ENCODE results near the gene CISD3.

CISD3 gene

DNA sequence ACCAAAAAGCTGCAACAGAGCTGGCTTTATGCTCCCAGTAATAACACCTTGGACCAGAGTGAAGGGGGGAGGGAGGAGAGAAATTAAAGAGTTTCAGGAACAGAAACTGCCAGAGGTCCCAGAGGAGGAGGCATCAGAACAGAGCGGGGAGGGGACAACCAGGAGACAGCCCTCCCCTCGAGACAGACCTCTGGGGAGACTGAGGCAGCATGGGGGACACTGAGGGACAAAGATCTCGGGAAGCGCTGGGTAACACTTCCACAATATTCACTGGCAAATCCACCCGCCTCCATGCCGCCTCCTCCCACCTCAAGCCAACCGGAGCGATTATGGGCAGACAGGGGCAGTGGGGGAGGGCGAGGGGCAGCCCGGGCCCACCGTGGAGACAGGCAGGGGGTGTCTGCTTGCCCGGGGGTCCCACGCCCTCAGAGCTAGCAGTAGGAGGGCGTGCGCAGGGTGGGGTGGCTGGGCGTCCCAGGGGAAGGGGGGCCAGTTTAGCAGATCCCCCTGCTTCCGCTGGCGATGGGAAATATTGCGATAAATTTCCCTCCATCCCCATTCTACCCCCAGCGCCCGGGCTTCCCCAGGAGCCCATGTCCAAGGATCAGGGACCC is 16.8 kb downstream of the CISD3 start:
- DNase-seq: no peak

DNA sequence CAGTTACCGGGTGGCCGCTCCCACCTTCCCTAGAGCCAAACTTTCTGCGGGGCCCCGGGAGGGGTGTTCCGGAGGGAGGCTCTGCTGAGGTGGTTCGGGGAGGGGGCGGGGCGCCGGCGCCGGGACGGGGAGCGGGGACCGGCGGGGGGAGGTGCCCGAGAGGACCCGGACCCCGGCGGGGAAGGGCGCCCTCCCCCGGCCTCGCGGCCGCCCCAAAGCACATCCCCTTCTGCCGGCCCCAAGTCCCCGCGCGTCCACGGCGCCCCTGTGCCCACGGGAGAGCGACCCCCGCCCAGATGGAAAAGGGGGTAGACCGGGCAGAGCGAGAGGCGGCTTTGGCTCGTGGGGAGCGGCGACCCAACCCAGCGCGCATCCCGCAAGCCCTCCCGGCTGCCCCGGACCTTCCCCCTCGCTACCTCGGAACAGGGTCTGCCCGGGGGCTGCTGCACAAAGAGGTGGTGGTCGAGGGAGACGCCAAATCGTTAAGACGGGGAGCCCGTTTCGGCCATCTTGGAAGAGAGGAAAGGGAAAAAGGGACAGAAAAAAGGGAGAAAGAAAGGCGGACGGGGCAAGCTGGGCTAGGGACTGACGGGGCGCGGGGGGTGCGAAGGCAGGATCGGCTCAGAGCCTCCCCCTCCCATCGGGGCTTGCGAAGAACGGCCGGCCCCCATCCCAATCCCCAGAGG is 17.5 kb downstream of the CISD3 start:
- no peak for DNase-seq

DNA sequence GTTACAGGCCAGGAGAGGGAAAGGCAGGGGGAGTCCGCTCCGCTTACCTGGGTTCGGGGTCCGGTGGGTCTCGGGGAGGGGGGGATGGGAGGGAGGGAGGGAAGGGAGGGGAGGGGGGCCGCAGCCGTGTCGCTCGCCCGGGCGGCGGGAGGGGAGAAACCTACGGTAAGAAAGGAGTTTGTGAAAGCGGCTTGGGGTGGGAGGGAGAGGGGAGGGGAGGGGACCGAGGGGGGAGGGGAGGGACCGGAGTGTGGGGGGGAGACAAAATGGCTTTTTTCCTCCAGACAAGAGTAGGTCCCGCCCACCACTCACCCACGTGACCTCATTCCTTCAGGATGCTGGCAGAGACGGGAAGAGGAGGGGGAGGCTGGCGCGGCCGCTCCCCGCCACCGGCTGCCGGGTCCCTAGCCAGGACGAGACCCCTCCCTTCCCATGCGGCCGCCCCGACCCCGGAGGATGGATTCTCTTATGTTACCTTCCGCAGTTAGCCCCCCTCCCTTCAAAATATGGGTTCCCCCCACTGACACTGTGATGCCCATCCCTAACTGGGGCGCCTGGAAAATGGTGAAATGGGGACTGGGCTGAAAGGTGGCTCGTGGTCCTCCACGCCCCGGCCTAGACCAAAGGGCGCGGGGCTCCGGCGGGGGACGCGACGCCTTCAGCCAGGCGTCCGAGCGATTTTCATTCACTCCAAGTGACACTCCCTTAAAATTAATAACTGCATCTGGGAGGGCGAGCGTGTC is 18.2 kb downstream of the CISD3 start, which contains the start of gene PCGF2:
Gene PCGF2, minus strand, starts transcription at position 188 of the 743 bp plus-strand sequence. CDS start 7,934 bp downstream, outside the sequence.
- peak; percentile 82 for DNase-seq

DNA sequence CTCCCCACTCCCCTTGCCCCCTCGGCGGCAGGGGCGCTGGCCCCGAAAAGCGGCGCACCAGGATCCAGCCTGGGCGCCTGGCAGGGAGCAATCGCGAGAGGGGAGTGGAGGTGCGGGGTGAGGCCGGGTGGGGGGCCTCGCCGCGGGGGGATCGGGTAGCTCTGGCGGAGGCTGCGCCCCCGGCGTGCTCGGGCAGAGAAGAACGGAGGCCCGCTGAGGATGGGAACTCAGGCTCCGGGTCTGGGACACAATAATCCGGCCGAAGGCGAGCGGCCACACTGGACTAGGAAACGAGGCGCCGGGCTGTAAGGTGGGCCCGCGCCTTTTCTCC is 18.7 kb downstream of the CISD3 start:
- peak; percentile 23 for DNase-seq

DNA sequence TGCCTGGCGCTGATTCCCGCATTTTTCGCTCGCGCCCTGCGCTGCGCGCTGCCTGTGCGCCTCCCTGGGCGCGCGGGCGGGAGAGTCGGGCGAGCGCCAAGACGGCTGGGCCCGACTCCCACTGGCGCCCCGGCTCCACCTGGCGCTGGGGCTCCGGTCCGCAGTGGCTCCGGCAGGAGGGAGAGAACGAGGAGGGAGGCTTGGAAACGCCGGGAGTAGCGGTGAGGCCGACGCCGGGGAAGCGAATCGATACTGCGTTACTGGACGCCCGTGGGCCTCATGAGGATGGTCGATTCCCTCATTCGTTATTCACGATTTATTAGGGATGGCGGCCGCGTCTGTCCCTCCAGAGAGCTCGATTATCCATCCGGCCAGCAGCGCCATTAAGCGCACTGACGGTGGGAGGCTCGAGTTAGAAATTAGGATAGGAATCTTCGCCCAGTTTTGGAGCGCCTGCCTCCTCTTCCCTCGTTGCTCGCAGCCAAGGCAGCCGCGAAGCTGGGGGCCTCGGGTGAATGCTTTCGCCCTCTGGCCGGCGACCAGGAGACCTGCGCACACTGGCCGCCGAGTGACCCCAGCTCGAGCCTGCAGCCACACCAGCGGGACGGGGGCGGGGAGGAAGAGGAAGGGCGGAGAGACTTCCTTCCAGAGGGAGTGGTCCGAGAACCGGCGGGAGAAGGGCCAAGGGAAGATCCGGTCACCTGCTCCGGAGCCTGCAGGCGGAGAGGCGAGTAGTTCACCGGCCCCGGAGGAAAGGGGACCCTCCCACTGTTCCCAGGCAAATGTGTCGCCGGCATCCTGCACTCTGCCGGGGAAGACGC is 19.3 kb downstream of the CISD3 start:
- DNase-seq: peak; percentile 63

DNA sequence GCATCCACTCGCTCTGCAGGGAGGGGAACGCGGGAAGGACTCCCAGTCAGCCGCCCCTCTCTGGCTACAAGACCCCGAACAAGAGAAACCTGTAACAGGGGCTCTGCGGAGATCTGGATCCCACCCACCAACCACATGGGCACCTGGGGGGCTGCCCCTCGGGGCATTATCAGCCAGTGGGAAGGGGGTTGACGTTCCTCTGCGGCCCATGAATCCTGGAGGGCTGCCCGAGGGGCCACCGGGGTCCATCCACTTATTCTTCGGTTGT is 19.8 kb downstream of the CISD3 start:
- peak; percentile 38 for DNase-seq

DNA sequence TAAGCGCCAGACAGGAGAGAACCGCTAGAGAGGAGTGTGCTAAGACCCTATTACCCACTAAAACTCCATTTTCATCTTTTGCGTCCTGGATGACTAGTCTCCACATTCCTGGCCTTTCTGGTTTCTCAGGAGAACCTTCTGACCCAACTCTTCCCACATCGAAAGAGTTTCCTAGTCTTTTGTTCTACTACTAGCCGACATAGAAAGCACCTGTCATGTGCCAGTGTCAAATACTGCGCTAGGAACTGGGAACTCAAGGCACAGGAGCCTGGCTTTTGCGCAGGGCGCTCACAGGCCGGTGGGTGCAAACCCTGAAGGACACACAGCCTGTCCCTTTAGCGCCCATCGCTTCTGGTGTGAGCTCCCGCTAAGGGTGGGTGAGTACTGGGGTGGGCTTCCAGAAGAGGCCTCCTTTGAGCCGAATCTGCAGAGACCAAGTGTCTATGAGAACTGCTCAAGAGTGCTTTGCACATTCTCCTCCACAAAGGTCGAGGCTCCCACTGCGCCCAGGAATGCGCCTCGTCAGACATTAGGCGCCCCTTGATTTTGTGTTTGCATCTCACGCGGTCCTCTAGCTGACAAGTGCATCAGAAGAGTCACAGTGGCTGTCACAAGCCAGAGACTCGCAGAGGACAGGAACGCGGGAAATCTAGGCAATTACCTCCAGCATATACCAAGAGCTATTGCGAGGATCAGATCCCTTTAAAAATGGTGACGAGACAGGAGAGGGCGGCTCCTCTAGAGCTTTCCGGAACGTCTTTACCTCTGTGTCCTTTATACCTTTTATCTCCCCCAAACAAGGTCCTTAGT is 20.4 kb downstream of the CISD3 start:
- DNase-seq: peak; percentile 57

DNA sequence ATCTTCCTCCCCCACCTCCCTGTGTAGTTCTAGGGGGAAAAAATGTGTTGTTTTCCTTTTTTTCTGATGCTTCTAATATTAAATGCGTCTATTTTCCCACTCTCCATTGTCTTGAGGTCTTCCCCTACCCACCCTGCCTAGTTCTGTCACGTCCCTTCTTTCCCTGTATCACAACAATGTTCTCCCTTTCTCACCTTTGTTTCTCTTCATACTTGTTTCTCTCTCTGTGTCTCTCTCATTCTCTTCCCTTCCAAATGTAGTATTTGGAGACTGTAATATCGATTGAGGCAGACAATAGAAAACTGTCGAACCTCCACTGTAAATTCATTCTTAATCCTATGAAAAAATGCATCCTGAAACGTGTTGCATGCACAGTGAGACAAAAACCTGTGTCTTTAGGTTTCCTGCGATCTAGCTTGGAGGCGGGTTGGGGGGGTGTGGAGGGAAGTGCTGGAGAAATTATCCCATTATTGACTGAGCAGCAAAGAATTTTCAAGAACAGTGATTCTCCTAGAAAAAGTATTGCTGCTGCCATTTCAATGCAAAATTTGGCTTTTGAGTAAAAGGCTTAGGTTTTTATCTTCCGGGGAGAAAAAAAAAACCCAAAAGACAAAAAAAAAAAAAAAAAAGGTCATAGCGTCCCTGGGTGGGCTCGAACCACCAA is 21.1 kb downstream of the CISD3 start:
- peak; percentile 47 for DNase-seq

DNA sequence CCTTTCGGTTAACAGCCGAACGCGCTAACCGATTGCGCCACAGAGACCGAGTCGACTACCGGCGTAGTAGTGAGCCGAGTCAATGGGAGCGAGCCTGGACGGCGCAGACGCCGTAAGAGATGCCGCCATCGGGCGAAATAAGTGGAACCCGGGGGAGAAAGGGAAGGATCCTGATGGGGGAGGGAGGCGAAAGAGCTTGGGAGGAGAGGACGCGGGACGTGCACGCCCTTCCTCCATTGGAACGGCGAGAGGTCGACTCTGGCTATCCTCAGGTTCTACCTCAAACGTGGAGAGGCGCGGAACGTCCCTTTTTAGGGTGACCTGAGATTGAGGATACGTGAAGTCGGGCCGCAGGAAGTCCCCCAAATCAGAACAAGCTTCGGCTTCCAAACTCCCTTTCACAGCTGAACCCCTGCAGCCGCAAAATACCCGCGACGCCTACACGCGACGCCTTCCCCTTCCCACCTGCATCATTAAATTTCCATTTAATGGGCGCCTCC is 21.7 kb downstream of the CISD3 start:
- DNase-seq: peak; percentile 75

DNA sequence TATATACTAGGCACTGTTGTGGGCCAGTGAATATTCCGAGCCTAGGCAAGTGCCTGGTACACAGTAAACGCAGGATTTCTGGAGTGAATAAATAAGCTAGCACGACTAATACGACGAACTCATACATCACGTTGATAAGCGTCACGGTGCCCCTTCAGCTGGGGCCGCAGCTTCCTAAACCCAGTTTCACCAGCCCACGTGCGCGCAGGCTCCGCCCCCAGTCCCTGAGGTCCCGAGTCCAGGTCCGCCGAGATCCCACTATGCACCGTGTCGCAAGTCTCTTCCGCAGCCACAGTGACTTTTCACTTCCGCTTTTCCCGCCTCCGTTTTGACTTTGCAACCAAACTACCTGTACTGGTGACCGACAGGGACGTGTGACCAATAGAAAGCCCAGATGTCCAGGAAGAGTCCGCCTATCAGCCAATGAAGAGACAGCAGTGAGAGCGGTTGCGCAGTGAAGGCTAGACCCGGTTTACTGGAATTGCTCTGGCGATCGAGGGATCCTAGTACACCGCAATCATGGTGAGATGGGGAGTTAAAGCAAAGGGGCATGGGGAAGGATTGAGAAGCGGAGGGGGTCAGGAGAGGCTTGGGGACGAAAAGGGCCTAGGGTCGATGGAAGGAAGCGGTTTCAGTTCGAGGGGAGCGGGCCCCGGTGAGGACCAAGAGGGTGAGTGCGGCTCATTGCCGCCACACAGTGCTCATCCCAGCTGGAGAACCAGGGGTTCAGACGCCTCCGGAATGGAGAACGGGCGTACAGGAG is 22.3 kb downstream of the CISD3 start, which contains the start of gene PSMB3:
Gene PSMB3, plus strand, starts transcription at position 434 of the 763 bp plus-strand sequence. Its CDS starts 86 bp downstream, at position 520.
- DNase-seq: peak; percentile 99

DNA sequence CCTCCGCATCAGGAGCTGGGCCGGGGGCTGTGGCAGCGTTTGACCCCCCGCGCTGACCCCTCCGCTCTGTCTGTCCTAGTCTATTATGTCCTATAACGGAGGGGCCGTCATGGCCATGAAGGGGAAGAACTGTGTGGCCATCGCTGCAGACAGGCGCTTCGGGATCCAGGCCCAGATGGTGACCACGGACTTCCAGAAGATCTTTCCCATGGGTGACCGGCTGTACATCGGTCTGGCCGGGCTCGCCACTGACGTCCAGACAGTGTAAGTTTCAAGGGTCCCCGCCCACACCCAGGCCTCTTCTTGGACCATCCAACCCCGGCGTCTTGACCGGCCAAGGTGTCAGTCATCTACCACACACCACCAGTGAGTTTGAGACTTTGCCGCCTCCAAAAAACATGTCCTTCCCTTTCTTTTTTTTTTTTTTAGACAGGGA is 22.9 kb downstream of the CISD3 start:
- DNase-seq: no peak

DNA sequence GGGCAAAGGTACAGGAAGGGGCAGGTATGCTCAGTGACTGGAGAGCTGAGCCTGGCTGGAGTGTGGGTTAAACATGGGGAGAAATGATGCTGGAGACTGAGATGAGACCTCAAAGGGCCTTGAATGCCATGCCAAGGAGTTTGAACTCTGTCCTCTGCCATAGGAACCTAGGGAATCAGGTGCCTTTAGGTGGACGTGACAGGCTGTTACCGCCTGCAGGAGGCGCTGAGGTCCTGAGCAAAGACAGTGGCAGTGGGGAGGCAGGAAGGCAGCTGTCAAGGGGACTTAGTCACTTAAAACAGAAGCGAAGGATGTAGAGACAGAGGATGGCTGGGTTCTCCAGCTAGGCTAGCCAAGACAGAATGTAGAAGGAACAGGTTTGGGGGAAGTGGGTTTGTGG is 31.5 kb downstream of the CISD3 start:
- no peak for DNase-seq

DNA sequence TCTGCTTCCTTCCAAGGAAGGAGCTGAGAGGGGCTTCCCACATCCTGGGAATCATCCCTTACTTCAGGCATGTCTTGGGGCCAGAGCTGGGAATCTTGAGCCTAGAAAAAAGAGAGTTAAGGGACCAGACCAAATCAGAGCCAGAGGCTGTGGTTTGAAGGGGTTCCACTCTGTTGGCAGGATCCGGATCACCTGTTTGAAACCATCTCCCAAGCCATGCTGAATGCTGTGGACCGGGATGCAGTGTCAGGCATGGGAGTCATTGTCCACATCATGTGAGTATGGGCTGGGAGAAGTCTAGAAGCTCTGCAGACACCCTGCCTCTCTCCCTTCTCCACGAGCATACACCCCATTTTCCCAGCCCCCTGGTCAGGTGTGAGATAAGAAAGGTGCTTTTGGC is 32.1 kb downstream of the CISD3 start:
- DNase-seq: no peak

DNA sequence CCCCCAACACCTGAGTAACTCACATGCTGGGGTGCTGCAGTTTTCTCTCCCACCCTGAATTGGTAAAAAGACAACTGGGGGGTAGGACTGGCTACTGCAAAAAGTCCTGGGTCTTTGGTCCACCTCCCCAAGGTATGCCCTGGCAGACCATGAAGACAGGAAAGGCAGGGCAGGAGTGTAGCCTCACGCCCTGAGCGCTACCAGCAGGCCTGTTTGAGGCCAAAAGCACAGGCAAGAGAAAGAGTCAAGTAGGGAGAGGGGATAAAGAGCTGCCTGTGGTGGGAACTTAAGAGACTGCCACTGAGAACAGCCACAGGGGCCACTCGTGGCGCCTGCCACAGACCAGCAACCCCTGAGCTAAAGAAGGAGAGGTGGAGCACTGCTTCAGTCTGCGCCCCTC is 36.2 kb downstream of the CISD3 start:
- no peak for DNase-seq

DNA sequence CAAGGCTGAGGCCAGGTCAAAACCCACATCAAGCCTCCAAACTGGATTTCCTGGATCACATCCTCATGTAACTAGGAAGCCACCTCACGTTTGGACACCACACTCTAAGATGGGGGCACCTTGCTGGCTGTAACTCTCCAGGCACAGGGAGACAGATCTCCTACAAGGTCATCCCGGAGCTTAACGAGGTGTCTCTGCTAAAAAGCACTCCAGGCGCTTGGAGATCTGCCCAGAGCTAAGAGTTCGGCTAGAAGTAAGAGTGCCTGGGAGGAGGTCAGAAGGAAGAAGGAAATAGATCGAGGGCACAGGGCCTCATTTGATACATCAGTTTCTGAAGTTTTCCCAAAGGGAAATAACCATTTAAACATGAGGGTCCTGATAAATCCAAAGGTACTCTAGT is 38.3 kb downstream of the CISD3 start:
- no peak for DNase-seq

DNA sequence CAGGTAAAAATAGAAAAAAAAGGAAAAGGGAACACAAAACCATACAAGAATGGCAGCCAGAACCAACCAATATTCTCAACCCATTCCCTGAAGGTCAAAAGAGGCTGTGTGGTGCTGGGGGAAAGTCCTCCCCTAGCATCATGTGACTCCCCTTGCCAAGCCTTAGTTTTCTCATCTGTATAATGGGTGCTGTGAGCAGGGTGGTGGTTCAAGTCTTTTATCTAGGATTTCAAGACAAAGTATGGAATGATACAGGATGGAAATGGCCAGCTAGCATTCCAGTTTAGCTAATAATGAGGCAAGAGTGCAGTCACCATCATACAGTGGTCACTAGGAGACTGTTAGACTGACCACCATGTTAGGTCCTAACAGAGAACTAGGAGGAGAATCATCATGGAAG is 43.1 kb downstream of the CISD3 start:
- no peak for DNase-seq

DNA sequence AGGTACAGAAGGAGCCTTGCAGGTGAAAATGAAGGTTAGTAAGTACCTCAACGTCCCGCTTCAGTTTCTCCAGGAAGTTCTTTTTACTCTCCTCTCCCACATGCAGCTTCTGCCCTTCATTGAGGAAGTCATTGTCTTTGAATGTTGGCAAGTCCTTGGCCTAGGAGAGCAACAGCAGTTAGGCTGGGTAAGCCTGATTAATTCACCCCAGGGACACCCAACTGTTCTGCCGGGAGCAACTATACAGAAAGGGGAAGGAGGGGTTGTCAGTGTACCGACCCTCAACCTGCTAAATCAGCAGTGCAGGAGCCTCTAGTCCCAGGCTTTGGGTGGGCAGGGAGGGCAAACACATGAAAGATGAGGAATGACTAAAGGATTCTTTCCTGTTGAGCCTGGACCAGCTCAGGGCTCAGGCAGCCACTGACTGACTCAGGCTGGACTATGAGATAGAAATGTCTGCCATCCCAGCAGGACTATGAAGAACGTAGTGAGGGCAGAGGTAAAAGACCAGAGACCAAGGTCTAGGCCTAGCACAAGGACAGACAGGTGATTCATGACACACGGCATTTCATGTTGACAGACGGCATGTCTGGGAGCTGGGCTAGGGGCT is 47.6 kb downstream of the CISD3 start:
- DNase-seq: no peak

DNA sequence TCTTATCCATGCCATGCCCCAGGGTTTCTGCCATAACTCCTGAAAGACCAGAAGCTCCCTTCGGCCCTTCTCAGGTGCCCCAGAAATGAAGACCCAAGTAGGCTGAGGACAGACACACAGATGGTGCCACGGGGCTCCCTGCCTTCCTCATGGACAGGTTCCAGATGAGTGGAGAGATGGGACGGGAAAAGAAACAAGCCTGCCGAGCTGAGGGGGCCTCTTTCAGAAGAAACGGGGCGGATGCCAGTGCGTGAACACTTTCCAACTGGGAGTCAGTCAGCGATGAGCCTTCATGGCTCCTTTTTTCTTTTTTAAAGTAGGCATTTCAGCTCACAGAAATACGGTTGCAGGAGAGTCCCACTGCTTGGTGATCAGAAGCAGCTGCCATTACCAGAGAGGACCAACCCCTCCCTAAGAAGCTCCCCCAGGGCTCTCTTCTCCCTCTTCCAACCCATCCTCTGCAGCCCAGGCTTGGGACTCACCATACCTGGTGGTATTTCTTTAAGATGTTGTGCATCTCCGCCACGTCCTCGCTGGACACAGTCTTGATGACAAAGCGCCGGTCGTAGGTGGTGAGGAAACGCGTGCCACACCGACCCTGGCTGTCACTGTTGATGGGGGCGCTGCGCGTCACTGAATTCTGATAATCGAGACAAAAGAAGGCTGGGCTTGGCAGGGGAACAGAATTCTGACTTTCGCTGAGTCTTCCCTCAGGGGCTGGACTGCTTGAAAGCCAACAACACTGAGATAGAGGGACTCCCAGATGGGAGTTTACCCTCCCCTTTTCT is 50.0 kb downstream of the CISD3 start:
- DNase-seq: no peak

DNA sequence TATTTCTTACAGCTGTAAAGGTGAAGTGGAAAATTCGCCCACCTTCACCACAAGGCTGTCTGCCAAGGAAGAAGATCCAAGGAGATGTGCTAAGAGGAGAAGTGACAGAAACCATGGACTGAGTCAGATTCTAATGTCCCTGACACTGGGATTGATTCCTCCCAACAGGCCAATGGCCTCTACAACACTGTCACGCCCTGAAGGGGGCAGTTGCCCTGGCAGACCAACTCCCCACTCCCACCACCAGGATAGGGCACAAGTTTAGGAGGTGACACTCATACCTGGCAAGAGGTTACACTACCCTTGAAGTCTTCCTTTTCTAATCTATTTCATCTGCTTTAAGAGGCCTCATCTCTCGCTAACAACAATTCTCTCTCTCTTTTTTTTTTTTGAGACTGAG is 53.1 kb downstream of the CISD3 start:
- no peak for DNase-seq

All from NCI-H1105 treated with DMSO at 0.1 percent for 48 hours (cell line).